ENCODE results near the gene PRPF19. TPM values are rescaled to one million over a fixed set of nuclear protein-coding genes. Genes with fewer than 3 reads are reported as not detected.

The PRPF19 gene
- total RNA-seq, 2 donors from 2014 or later: 47.6 to 50.9 TPM

GRCh38 chr11:60869451-60869825 lies 36.9 kb downstream of the PRPF19 start:
- peak; percentile 68 for DNase-seq (ENCODE audit: low spot score)
- intact Hi-C loops (cut with DNase I): no loop called here

- peak; percentile 40 for DNase-seq (ENCODE audit: low spot score)
- intact Hi-C loops (cut with DNase I): no loop called here
Measured at GRCh38 chr11:60868682-60869450, 37.5 kb downstream of the PRPF19 start.

GRCh38 chr11:60867871-60868681 lies 38.3 kb downstream of the PRPF19 start:
- peak; percentile 60 for DNase-seq (ENCODE audit: low spot score)
- intact Hi-C loops (cut with DNase I): no loop called here

- peak; percentile 67 for DNase-seq (ENCODE audit: low spot score)
- intact Hi-C loops (cut with DNase I): no loop called here
Measured at GRCh38 chr11:60866911-60867870, 39.2 kb downstream of the PRPF19 start, which contains the start of gene ZP1. ZP1 (plus strand) TSS chr11:60867542; CDS start chr11:60867562, 20 bp downstream.

- peak; percentile 26 for DNase-seq (ENCODE audit: low spot score)
- intact Hi-C loops (cut with DNase I): no loop called here
Measured at GRCh38 chr11:60864856-60865513, 41.4 kb downstream of the PRPF19 start.

- intact Hi-C loops (cut with DNase I): no loop called here
- peak; percentile 50 for DNase-seq (ENCODE audit: low spot score)
Measured at GRCh38 chr11:60863550-60864521, 42.5 kb downstream of the PRPF19 start.

GRCh38 chr11:60862171-60862570 lies 44.2 kb downstream of the PRPF19 start:
- peak; percentile 22 for DNase-seq (ENCODE audit: low spot score)
- intact Hi-C loops (cut with DNase I): no loop called here

- intact Hi-C loops (cut with DNase I): no loop called here
- DNase-seq (ENCODE audit: low spot score): peak; percentile 7
Measured at GRCh38 chr11:60860943-60861342, 45.4 kb downstream of the PRPF19 start.

GRCh38 chr11:60859616-60860250 lies 46.7 kb downstream of the PRPF19 start:
- intact Hi-C loops (cut with DNase I): no loop called here
- DNase-seq (ENCODE audit: low spot score): peak; percentile 28

- intact Hi-C loops (cut with DNase I): no loop called here
- peak; percentile 36 for DNase-seq (ENCODE audit: low spot score)
Measured at GRCh38 chr11:60858731-60859464, 47.5 kb downstream of the PRPF19 start.

- peak; percentile 71 for DNase-seq (ENCODE audit: low spot score)
- intact Hi-C loops (cut with DNase I): no loop called here
Measured at GRCh38 chr11:60858236-60858635, 48.1 kb downstream of the PRPF19 start.

- peak; percentile 42 for DNase-seq (ENCODE audit: low spot score)
- intact Hi-C loops (cut with DNase I): no loop called here
Measured at GRCh38 chr11:60857378-60858232, 48.8 kb downstream of the PRPF19 start.

- intact Hi-C loops (cut with DNase I): no loop called here
- DNase-seq (ENCODE audit: low spot score): no peak
Measured at GRCh38 chr11:60855726-60856633, 50.4 kb downstream of the PRPF19 start, which contains the start of gene PTGDR2. PTGDR2 (minus strand) TSS chr11:60855950; CDS start chr11:60853722, 2,228 bp downstream.

GRCh38 chr11:60854847-60855725 lies 51.3 kb downstream of the PRPF19 start:
- DNase-seq (ENCODE audit: low spot score): no peak

More at GRCh38 chr11:60854847-60855725, 51.3 kb downstream of the PRPF19 start:
- intact Hi-C loops (cut with DNase I): no loop called here
